ENCODE data around the gene FPR2. TPM values are rescaled to one million over a fixed set of nuclear protein-coding genes. Genes with fewer than 3 reads are reported as not detected.

FPR2 gene
- total and polyA plus RNA-seq, 2 of the 13 experiments (the other 11 are each of a cell fraction or from before 2014, with no cell fraction given): not detected

DNA sequence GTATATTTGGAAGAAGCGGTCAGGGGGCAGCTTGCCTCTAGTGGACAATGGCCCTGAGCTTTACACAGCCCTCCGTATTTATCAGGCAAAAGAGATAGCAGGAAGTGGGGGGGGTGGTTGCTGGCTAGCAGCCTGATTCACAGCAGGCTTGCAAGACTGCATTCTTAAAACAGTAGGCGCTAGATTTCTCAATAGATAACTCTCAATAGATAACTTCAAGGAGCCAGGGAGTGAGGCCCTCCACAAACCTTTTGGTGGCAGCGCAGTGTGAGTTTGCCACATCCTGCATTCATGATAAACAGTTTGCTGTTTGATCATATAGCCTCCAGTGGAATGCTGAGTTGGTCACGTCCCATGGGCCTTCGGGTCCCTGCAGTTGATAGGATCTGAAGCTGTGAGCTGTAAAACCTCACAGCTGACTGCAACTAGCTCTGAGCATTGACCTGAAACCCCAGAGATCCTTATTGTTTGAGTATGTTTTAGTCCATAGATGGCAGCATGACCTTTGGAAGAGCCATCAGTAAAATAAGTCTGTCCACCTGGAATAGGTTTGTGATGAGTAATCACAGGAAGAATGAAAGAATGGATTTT lies 46.2 kb downstream of the FPR2 start:
- WGBS (ENCODE audit: low lambda C conversion rate): 35% methylated on average over 3 of the region's 6 CpGs
- Histone ChIP-seq H3K4me2 (ENCODE audit: low read depth, low read length) (no peak overlapping the region), H2AFZ (ENCODE audit: low read length) (no peak overlapping the region)
- TF ChIP-seq ZNF782 (CRISPR knock-in tag; IDR thresholded peaks at IDR 0.05; ENCODE audit: borderline replicate concordance) (no peak), SOX5 (CRISPR knock-in tag; IDR thresholded peaks at IDR 0.05; ENCODE audit: borderline replicate concordance) (peak; percentile 58; the same call in 1 of the 2 replicates), ATM (IDR thresholded peaks at IDR 0.05; ENCODE audit: borderline replicate concordance) (no peak), CEBPB (IDR thresholded peaks at IDR 0.05; ENCODE audit: borderline replicate concordance, low read depth, low read length) (no peak), ZNF143 (CRISPR knock-in tag; IDR thresholded peaks at IDR 0.05) (0 out of 2 replicates have a peak, but pooled peaks have one; percentile 30), MXD4 (CRISPR knock-in tag; IDR thresholded peaks at IDR 0.05) (no peak), TRIM24 (CRISPR knock-in tag; IDR thresholded peaks at IDR 0.05) (no peak), EP300 (IDR thresholded peaks at IDR 0.05; ENCODE audit: low read depth in 2 of 2, low read length in 2 of 2) (no peak), EP300 (CRISPR knock-in tag; IDR thresholded peaks at IDR 0.05; ENCODE audit: borderline replicate concordance) (0 out of 2 replicates have a peak, but pooled peaks have one; percentile 23), NRL (CRISPR knock-in tag; IDR thresholded peaks at IDR 0.05; ENCODE audit: borderline replicate concordance) (no peak), ETV5 (CRISPR knock-in tag; IDR thresholded peaks at IDR 0.05; ENCODE audit: borderline replicate concordance) (peak; percentile 47; the same call in 1 of the 2 replicates), U2AF2 (IDR thresholded peaks at IDR 0.05; ENCODE audit: low read depth, low read length) (no peak), GATAD2A (CRISPR knock-in tag; IDR thresholded peaks at IDR 0.05) (peak; percentile 18; the same call in 1 of the 2 replicates), ZNF768 (CRISPR knock-in tag; IDR thresholded peaks at IDR 0.05) (no peak), PAX8 (CRISPR knock-in tag; IDR thresholded peaks at IDR 0.05; ENCODE audit: borderline replicate concordance) (no peak), POGZ (CRISPR knock-in tag; IDR thresholded peaks at IDR 0.05) (no peak), DMAP1 (CRISPR knock-in tag; IDR thresholded peaks at IDR 0.05) (no peak)
- TF ChIP-seq, protein P1, sequence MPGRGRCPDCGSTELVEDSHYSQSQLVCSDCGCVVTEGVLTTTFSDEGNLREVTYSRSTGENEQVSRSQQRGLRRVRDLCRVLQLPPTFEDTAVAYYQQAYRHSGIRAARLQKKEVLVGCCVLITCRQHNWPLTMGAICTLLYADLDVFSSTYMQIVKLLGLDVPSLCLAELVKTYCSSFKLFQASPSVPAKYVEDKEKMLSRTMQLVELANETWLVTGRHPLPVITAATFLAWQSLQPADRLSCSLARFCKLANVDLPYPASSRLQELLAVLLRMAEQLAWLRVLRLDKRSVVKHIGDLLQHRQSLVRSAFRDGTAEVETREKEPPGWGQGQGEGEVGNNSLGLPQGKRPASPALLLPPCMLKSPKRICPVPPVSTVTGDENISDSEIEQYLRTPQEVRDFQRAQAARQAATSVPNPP (CRISPR knock-in tag; IDR thresholded peaks at IDR 0.05): no peak
- TF ChIP-seq, protein P2, sequence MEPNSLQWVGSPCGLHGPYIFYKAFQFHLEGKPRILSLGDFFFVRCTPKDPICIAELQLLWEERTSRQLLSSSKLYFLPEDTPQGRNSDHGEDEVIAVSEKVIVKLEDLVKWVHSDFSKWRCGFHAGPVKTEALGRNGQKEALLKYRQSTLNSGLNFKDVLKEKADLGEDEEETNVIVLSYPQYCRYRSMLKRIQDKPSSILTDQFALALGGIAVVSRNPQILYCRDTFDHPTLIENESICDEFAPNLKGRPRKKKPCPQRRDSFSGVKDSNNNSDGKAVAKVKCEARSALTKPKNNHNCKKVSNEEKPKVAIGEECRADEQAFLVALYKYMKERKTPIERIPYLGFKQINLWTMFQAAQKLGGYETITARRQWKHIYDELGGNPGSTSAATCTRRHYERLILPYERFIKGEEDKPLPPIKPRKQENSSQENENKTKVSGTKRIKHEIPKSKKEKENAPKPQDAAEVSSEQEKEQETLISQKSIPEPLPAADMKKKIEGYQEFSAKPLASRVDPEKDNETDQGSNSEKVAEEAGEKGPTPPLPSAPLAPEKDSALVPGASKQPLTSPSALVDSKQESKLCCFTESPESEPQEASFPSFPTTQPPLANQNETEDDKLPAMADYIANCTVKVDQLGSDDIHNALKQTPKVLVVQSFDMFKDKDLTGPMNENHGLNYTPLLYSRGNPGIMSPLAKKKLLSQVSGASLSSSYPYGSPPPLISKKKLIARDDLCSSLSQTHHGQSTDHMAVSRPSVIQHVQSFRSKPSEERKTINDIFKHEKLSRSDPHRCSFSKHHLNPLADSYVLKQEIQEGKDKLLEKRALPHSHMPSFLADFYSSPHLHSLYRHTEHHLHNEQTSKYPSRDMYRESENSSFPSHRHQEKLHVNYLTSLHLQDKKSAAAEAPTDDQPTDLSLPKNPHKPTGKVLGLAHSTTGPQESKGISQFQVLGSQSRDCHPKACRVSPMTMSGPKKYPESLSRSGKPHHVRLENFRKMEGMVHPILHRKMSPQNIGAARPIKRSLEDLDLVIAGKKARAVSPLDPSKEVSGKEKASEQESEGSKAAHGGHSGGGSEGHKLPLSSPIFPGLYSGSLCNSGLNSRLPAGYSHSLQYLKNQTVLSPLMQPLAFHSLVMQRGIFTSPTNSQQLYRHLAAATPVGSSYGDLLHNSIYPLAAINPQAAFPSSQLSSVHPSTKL (CRISPR knock-in tag; IDR thresholded peaks at IDR 0.05): peak; percentile 75; the same call in 1 of the 2 replicates
- TF ChIP-seq, protein P3, sequence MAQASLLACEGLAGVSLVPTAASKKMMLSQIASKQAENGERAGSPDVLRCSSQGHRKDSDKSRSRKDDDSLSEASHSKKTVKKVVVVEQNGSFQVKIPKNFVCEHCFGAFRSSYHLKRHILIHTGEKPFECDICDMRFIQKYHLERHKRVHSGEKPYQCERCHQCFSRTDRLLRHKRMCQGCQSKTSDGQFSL (CRISPR knock-in tag; IDR thresholded peaks at IDR 0.05): peak; percentile 67; the same call in 1 of the 2 replicates
- TF ChIP-seq, protein P4, sequence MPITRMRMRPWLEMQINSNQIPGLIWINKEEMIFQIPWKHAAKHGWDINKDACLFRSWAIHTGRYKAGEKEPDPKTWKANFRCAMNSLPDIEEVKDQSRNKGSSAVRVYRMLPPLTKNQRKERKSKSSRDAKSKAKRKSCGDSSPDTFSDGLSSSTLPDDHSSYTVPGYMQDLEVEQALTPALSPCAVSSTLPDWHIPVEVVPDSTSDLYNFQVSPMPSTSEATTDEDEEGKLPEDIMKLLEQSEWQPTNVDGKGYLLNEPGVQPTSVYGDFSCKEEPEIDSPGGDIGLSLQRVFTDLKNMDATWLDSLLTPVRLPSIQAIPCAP (CRISPR knock-in tag; IDR thresholded peaks at IDR 0.05; ENCODE audit: low read depth): no peak

More for the DNA sequence above, 46.2 kb downstream of the FPR2 start:
- no peaks in the 10 kb centered on the region for H4K20me1 ChIP-seq (ENCODE audit: insufficient read depth, low read length)
- DNase-seq (ENCODE audit: low spot score): peak; percentile 52
- H3K36me3 ChIP-seq (replicated peaks in 1 of 2; ENCODE audit: control insufficient read depth in 1 of 2, insufficient read depth in 2 of 2, low read length in 2 of 2): no peaks in the 10 kb centered on the region
- H3K9ac ChIP-seq (ENCODE audit: insufficient read depth, low read depth, low read length): no peak overlapping the region
- ATAC-seq: no peak; the same call in 2 of the 3 replicates
- no peak overlapping the region for H3K4me3 ChIP-seq (replicated peaks in 1 of 3; ENCODE audit: insufficient read depth in 1 of 3, low read depth in 2 of 3, low read length in 3 of 3)
- intact Hi-C loops (cut with micrococcal nuclease; ENCODE audit: unreplicated experiment) (no loop called here), in situ Hi-C loops (cut with HindIII; ENCODE audit: extremely low pct_ligation_motif_present, low pct_unique_long_range_greater_than_20kb) (no loop called here)
- peaks cover 34% of the 10 kb centered on the region for H3K9me3 ChIP-seq (ENCODE audit: low read length)
- H3K27me3 ChIP-seq (ENCODE audit: control insufficient read depth in 1 of 2, insufficient read depth in 2 of 2, low read length in 2 of 2): no peaks in the 10 kb centered on the region
- BruUV-seq (replicated peaks): no TSS peak
- peaks cover 65% of the 10 kb centered on the region for H3K4me1 ChIP-seq (ENCODE audit: insufficient read depth, low read length)
- peak overlapping the region; percentile 45 for H3K27ac ChIP-seq (ENCODE audit: extremely low read length, insufficient read depth, low read length)
- no peaks in the 10 kb centered on the region for H3K79me2 ChIP-seq (ENCODE audit: insufficient read depth, low read length)
- no peak for FAIRE-seq
- ChIA-PET CTCF (ENCODE audit: low intra/inter-chr PET ratio, low total read pairs) (no interaction called here), POLR2A (no interaction called here)

Measured in HepG2 (cell line).